ENCODE data around the gene A4GALT. TPM values are rescaled to one million over a fixed set of nuclear protein-coding genes. Genes with fewer than 3 reads are reported as not detected.

A4GALT gene
- total and polyA plus RNA-seq, 2 donors from 2014 or later, result 76.2 to 186 TPM

DNA sequence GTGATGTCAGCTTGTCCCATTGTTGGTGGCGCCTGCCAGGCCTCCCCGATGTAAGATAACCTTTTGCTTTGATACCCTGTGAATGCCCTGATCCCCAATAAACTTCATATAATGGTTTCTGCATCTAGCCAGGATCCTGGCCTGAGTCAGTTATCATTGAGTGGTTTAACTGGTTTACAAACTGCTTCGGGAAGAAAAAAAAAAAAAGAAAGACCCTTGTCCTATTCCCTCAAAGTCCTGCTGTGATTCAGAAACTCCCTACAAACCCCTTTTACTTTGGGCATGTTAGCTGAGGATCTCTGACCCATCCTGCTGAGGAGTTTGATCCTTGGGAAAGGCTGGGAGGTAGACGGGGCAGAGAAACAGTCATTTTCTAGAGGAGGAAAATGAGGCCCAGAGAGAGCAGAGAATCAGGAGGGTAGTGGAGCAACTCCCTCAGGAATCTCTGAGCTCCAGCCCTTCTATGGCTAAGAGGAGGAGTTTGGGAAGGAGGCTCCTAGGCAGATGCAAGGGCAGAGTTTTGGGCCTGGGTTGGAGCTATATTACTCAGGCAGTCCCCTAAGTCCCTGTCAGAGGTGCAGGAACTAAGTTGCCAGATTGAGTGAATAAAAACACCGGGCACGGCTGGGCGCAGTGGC, 66.1 kb downstream of the A4GALT start:
- Histone ChIP-seq H3K9me3 (ENCODE audit: control insufficient read depth in 2 of 3, insufficient read depth in 1 of 3, low read length in 3 of 3) (no peaks in the 10 kb centered on the region), H3K4me1 (ENCODE audit: control insufficient read depth in 2 of 3, insufficient read depth in 2 of 3, low read depth in 1 of 3, low read length in 3 of 3) (no peaks in the 10 kb centered on the region), H3K27me3 (ENCODE audit: control insufficient read depth, insufficient read depth, low read length) (no peaks in the 10 kb centered on the region), H3K4me3 (ENCODE audit: low read length in 3 of 3) (no peak overlapping the region), H3K27ac (ENCODE audit: low read depth in 2 of 2, low read length in 2 of 2) (no peak overlapping the region), H3K36me3 (ENCODE audit: control insufficient read depth in 2 of 3, insufficient read depth in 3 of 3, low read length in 3 of 3) (no peaks in the 10 kb centered on the region), H3K9ac (ENCODE audit: low read length in 3 of 3) (no peak overlapping the region)
- intact Hi-C loops (cut with DNase I), result no loop called here
- no peak for DNase-seq
- no peak for FAIRE-seq
- TF ChIP-seq, protein P1, sequence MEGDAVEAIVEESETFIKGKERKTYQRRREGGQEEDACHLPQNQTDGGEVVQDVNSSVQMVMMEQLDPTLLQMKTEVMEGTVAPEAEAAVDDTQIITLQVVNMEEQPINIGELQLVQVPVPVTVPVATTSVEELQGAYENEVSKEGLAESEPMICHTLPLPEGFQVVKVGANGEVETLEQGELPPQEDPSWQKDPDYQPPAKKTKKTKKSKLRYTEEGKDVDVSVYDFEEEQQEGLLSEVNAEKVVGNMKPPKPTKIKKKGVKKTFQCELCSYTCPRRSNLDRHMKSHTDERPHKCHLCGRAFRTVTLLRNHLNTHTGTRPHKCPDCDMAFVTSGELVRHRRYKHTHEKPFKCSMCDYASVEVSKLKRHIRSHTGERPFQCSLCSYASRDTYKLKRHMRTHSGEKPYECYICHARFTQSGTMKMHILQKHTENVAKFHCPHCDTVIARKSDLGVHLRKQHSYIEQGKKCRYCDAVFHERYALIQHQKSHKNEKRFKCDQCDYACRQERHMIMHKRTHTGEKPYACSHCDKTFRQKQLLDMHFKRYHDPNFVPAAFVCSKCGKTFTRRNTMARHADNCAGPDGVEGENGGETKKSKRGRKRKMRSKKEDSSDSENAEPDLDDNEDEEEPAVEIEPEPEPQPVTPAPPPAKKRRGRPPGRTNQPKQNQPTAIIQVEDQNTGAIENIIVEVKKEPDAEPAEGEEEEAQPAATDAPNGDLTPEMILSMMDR (IDR thresholded peaks at IDR 0.05; ENCODE audit: borderline replicate concordance, extremely low read depth, insufficient read depth), result no peak

DNA sequence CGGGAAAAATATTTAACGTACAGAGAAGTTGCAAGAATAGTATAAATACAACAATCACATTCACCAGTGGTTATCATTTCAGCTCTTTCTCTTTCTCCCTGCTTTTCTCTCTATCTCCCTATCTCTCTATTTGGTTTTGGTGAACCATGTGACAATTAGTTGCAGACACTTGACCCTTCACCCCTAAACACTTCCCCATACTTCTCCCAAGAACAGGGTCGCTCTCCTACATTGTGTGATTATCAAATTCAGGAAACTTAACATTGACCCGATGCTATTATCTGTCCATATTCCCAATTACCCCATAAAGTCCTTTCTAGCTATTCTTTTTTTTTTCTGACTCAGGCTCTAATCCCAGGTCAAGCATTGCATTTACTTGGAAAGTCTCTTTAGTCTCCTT, 66.7 kb downstream of the A4GALT start:
- no peak overlapping the region for H3K4me3 ChIP-seq (ENCODE audit: low read length in 3 of 3)
- FAIRE-seq, result no peak
- no peak overlapping the region for H3K27ac ChIP-seq (ENCODE audit: low read depth in 2 of 2, low read length in 2 of 2)
- TF ChIP-seq, protein P1 (IDR thresholded peaks at IDR 0.05; ENCODE audit: borderline replicate concordance, extremely low read depth, insufficient read depth), result no peak
- intact Hi-C loops (cut with DNase I), result no loop called here
- DNase-seq, result no peak
- no peaks in the 10 kb centered on the region for H3K9me3 ChIP-seq (ENCODE audit: control insufficient read depth in 2 of 3, insufficient read depth in 1 of 3, low read length in 3 of 3)
- H3K36me3 ChIP-seq (ENCODE audit: control insufficient read depth in 2 of 3, insufficient read depth in 3 of 3, low read length in 3 of 3), result no peaks in the 10 kb centered on the region
- H3K9ac ChIP-seq (ENCODE audit: low read length in 3 of 3), result no peak overlapping the region
- no peaks in the 10 kb centered on the region for H3K27me3 ChIP-seq (ENCODE audit: control insufficient read depth, insufficient read depth, low read length)
- no peaks in the 10 kb centered on the region for H3K4me1 ChIP-seq (ENCODE audit: control insufficient read depth in 2 of 3, insufficient read depth in 2 of 3, low read depth in 1 of 3, low read length in 3 of 3)

GRCh38 chr22:42651134-42651533, 69.5 kb downstream of the A4GALT start:
- Histone ChIP-seq H3K4me1 (ENCODE audit: control insufficient read depth in 2 of 3, insufficient read depth in 2 of 3, low read depth in 1 of 3, low read length in 3 of 3) (peaks cover 3 to 22% (median 21%) of the 10 kb centered on the region in 3 donors), H3K9ac (ENCODE audit: low read length in 3 of 3) (no peak overlapping the region), H3K4me3 (ENCODE audit: low read length in 3 of 3) (no peak overlapping the region), H3K9me3 (ENCODE audit: control insufficient read depth in 2 of 3, insufficient read depth in 1 of 3, low read length in 3 of 3) (no peaks in the 10 kb centered on the region), H3K36me3 (ENCODE audit: control insufficient read depth in 2 of 3, insufficient read depth in 3 of 3, low read length in 3 of 3) (no peaks in the 10 kb centered on the region), H3K27me3 (ENCODE audit: control insufficient read depth, insufficient read depth, low read length) (no peaks in the 10 kb centered on the region), H3K27ac (ENCODE audit: low read depth in 2 of 2, low read length in 2 of 2) (no peak overlapping the region)
- no peak for DNase-seq
- no peak for FAIRE-seq
- intact Hi-C loops (cut with DNase I), result no loop called here
- TF ChIP-seq, protein P1 (IDR thresholded peaks at IDR 0.05; ENCODE audit: borderline replicate concordance, extremely low read depth, insufficient read depth), result no peak

All from kidney (tissue), 14 donors.